ENCODE measurements around the gene MBIP. TPM values are rescaled to one million over a fixed set of nuclear protein-coding genes. Genes with fewer than 3 reads are reported as not detected.

The MBIP gene
- total and polyA plus RNA-seq, 4 donors, result 8.1 to 17.5 (median 10.3) TPM

- Histone ChIP-seq H3K4me3 (ENCODE audit: low read depth in 1 of 3, low read length in 3 of 3) (no peak overlapping the region), H3K27me3 (ENCODE audit: control insufficient read depth in 4 of 4, insufficient read depth in 4 of 4, low read length in 3 of 4) (no peaks in the 10 kb centered on the region), H3K4me1 (ENCODE audit: control insufficient read depth in 4 of 4, insufficient read depth in 4 of 4, low read length in 3 of 4) (no peaks in the 10 kb centered on the region), H3K36me3 (ENCODE audit: control insufficient read depth in 4 of 4, insufficient read depth in 3 of 4, low read depth in 1 of 4, low read length in 3 of 4) (no peaks in the 10 kb centered on the region), H3K27ac (ENCODE audit: low read depth in 1 of 2, low read length in 2 of 2) (no peak overlapping the region), H3K9me3 (ENCODE audit: control insufficient read depth in 4 of 4, low read length in 3 of 4) (peaks cover 0 to 2% (median 0%) of the 10 kb centered on the region in 4 donors), H3K9ac (ENCODE audit: low read depth in 1 of 2, low read length in 2 of 2) (no peak overlapping the region)
- no peak for DNase-seq (ENCODE audit: low spot score)
- no peak for TF ChIP-seq ZBTB33 (IDR thresholded peaks at IDR 0.05)
- no peak for TF ChIP-seq REST (IDR thresholded peaks at IDR 0.05)
- TF ChIP-seq EGR1 (IDR thresholded peaks at IDR 0.05; ENCODE audit: low read depth in 2 of 2), result no peak
Measured at GRCh38 chr14:36340276-36340890, 19.9 kb upstream of the MBIP start.

GRCh38 chr14:36339816-36340215, 19.4 kb upstream of the MBIP start:
- Histone ChIP-seq H3K9ac (ENCODE audit: low read depth in 1 of 2, low read length in 2 of 2) (no peak overlapping the region), H3K27ac (ENCODE audit: low read depth in 1 of 2, low read length in 2 of 2) (no peak overlapping the region), H3K4me3 (ENCODE audit: low read depth in 1 of 3, low read length in 3 of 3) (no peak overlapping the region), H3K4me1 (ENCODE audit: control insufficient read depth in 4 of 4, insufficient read depth in 4 of 4, low read length in 3 of 4) (no peaks in the 10 kb centered on the region), H3K27me3 (ENCODE audit: control insufficient read depth in 4 of 4, insufficient read depth in 4 of 4, low read length in 3 of 4) (no peaks in the 10 kb centered on the region), H3K36me3 (ENCODE audit: control insufficient read depth in 4 of 4, insufficient read depth in 3 of 4, low read depth in 1 of 4, low read length in 3 of 4) (no peaks in the 10 kb centered on the region), H3K9me3 (ENCODE audit: control insufficient read depth in 4 of 4, low read length in 3 of 4) (peaks cover 0 to 2% (median 0%) of the 10 kb centered on the region in 4 donors)
- WGBS, result 71% methylated on average over 1 of the region's 1 CpG
- no peak for TF ChIP-seq HNF4A (conservative IDR thresholded peaks at IDR 0.05)
- TF ChIP-seq FOXA2 (IDR thresholded peaks at IDR 0.05), result no peak
- no peak for TF ChIP-seq REST (IDR thresholded peaks at IDR 0.05)
- TF ChIP-seq FOXA1 (IDR thresholded peaks at IDR 0.05), result no peak
- TF ChIP-seq HNF4G (IDR thresholded peaks at IDR 0.05), result no peak
- no peak for TF ChIP-seq GABPA (IDR thresholded peaks at IDR 0.05 in 1 of 2, conservative IDR thresholded peaks at IDR 0.05 in 1 of 2)
- TF ChIP-seq JUND (IDR thresholded peaks at IDR 0.05), result no peak
- DNase-seq (ENCODE audit: low spot score), result no peak

All from liver (tissue), 9 donors.